Measurements from ENCODE around the gene TPM4.
"Not testable (repeated sequence)": the region's sequence is repeated elsewhere in the genome, so short reads cannot be mapped to it uniquely, and the experiment has no call there.

TPM4 gene

DNA sequence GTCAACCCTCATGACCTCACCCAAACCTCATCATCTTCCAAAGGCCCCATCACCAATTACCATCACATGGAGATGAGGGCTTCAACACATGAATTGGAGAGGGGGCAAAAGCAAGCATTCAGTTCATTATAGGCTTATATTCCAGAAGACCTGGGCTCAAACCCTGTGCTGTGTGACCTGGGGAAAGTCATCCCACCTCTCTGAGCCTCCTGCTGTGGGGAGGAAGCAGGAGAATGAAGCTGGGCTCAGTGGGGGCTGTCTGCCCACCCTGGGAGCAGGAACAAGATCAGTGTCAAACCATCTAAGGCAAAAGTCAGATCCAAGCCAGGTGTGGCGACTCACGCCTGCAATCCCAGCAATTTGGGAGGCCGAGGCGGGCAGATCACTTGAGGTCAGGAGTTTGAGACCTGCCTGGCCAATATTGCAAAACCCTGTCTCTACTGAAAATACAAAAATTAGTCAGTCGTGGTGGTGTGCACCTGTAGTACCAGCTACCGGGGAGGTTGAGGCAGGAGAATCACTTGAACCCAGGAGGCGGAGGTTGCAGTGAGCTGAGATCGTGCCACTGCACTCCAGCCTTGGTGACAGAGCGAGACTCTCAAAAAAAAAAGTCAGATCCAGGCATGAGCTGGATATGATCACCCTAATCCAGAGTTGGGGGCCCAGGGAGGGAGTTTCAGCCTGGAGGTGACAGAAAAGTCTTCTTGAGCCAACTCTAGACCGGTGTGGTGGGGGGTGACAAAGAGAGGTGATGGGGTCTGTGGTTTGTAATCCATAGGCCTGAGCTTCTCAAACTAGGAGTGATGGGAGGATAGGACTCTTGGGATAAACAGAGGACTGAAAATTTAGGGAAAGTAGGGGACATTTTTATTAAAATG is 1.6 kb upstream of the TPM4 start:
- peak; percentile 59 for DNase-seq

DNA sequence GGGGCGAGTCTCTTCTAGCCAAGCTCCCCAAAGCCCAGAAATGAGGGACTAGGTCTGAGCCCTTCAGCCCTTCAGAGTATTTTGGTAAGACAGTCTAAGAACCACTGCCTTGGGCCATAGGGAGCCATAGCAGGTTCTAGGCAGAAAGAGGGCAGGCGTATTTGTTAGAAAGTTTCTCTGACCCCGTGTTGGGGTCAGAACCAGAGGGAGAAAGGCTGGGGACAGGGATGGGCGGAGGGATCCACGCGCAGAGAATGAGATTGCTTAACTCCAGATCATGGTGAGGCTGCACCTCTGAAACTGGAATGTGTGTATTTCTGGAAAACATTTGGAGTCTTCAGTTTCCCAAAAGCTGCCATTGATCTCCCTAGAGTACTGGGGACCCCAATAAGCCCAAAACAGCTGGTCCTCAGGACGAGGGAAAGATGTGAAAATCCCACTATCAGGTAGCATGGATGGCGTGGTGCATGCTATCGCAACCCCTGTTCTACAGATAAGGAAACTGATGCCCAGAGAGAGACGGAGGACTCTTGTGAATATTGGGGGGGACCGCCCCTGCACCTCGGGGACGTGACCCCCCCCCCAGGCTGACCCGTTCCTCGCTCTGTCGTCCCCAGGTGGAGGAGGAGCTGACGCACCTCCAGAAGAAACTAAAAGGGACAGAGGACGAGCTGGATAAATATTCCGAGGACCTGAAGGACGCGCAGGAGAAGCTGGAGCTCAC is 703 bp upstream of the TPM4 start:
- peak; percentile 58 for DNase-seq

DNA sequence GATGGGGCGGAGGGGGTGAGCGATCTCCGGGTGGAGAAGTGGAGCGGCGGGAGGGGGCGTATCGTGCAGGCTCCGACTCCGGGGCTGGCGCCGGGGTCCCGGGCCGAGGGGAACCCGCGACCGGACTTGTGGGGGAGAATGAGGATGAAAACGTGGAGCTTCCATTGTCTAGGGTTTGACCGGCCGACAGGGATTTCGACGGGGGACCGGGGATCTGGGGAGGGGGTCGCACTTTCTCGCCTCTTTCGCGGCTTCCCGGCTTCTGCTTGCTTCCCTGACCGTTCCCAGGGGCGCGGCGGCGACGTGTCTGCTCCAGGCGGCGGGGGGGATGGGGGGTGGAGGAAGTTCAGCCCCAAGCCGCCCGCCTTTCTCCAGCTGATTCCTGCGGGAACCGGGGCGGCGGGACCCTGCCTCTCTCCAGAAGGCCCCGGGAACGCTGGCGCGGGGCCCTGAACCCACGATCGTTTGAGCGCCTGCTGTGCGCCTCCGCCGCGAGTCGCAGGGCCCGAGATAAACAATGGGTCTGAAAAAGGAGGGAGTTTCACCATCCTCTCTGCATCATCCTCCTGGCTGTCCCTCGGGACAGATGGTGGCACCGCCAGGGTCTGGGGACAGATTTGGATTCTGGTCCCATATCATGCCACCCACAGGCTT is 790 bp downstream of the TPM4 start:
- DNase-seq: peak; percentile 74

DNA sequence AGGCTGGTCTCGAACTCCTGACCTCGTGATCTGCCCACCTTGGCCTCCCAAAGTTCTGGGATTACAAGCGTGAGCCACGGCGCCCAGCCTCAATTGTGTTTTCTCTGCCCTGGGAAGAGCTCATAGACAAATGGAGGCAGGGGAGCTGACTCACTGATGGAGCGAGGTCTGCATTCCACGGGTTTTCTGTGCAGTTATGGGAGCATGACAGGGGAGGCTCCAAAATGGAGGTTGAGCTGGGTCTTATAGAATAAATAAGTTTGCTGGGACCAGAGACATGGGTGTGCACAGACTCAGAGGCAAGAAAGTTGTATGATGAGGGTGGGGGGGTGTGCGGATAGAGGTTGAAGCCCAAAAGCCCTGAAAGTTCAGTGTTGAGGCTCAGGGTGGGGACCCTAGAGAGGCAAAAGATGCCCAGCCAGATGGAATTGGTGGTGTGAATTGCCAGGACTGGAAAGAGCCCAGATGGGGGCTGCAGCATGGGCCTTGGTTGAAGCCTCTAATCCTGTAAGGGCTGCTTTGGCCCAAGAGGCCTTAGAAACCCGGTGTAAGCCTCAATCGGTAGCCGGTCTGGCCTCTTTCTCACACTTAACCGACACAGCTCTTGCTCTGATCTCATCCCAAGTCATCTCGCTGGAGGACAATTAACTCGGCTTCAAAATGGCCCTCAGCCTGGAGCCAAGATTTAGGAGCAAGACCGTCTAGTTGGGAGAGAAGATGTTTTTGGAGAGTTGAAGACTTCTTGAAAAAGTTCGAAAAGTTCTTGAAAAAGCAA is 1.9 kb downstream of the TPM4 start:
- peak; percentile 75 for DNase-seq

DNA sequence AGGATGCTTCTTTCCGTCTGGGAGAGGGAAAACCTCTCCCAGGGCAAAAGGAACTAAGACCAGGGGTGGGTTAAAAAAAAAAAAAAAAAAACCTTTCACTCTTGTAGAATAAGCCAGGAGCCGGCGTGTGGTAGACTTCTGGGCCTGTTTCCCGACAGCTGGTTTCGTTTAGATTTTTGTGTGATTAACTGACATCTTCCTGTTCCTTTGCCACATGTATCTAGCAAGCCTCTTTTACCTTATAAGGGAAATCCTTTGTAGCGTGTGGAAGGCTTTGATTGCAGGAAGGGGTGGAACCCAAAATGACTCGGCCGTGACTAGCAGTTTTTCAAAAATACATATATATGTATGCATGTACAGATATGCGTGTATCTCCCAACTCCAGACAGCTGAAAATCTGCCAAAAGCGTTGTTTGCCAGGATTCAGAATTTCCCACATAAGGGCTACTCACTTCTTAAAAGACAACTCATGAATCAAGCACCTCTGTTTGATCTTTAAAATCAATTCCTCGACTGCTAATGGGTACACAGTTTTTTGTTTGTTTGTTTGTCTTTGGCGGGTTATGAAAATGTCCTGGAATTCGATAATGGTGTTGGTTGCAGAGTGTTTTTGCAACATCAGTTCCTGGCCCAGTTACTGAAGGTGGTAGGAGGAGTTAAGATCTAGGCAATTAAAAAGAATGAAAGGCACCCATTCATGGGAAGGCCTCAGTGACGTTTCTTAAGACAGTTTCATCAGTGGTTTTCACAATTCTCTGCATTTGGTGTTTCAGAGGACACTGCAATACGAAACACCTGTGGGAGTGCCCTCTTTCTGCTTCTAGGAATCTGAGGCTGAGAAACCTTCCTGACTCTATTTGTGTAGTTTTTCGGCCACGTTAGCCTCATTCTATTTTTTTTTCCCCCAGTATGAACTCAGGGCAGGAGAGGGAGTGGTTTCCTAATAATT is 2.7 kb downstream of the TPM4 start:
- DNase-seq: peak; percentile 88

DNA sequence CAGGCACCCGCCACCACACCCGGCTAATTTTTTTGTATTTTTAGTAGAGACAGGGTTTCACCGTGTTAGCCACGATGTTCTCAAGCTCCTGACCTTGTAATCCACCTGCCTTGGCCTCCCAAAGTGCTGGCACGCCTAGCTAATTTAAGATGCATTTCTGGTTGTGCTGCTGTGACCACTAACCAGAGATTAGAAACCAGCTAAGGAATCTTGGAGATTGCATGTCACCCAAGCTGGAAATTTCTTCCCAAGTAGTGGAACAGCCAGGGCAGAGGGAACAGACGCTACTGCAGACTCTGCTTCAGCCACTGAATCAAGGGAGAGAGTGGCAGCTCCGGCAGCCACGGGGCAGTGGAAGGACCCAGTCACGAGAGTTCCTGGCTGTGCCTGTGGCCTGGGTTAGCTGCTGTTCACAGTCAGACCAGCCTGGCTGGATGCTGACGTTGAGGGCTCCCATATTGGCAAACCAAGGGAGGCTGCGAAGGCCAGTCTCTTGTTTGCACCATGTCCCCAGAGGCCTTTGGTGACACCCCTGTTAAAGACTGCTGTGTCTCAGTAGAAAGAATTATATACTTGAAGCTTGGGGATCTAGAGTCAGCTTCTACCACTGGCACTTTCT is 7.9 kb downstream of the TPM4 start:
- DNase-seq: no peak

DNA sequence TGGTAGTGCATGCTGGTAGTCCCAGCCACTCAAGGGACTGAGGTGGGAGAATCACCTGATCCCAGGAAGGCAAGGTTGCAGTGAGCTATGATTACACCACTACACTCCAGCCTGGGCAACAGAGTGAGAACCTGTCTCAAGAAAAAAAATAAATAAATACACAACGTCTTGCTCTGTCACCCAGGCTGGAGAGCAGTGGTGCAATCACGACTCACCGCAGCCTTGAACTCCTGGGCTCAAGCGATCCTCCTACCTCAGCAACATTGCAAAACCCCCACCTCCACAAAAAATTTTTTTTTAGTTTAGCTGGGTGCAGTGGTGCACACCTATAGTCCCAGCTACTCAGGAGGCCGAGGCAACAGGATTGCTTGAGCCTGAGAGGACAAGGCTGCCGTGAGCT is 8.8 kb downstream of the TPM4 start:
- no peak for DNase-seq

DNA sequence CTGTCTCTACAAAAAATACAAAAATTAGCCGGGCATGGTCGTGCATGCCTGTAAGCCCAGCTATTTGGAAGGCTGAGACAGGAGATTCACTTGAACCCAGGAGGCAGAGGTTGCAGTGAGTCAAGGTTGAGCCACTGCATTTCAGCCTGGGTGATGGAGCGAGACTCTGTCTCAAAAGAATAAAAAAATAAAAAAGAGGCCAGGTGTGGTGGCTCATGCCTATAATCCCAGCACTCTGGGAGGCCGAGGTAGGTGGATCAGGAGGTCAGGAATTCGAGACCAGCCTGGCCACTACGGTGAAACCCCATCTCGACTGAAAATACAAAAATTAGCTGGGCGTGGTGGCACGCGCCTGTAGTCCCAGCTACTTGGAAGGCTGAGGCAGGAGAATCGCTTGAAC is 11.1 kb downstream of the TPM4 start:
- not testable (repeated sequence) for DNase-seq

DNA sequence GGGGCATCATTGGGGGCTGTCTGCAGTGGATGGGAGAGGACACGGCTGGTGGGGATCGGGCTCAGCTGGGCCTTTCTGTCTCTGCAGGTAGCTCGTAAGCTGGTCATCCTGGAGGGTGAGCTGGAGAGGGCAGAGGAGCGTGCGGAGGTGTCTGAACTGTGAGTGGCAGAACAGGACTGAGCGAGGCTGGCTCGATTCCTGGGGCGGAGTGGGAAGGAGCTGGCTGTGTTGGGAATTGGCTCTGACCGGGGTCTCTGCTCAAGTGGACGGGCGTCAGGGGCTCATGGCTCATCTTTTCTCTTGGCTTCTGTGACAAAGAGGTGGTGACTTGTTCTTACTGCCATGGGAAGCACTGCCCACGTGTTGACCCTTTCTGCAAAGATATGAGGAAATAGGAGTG is 11.6 kb downstream of the TPM4 start:
- no peak for DNase-seq

DNA sequence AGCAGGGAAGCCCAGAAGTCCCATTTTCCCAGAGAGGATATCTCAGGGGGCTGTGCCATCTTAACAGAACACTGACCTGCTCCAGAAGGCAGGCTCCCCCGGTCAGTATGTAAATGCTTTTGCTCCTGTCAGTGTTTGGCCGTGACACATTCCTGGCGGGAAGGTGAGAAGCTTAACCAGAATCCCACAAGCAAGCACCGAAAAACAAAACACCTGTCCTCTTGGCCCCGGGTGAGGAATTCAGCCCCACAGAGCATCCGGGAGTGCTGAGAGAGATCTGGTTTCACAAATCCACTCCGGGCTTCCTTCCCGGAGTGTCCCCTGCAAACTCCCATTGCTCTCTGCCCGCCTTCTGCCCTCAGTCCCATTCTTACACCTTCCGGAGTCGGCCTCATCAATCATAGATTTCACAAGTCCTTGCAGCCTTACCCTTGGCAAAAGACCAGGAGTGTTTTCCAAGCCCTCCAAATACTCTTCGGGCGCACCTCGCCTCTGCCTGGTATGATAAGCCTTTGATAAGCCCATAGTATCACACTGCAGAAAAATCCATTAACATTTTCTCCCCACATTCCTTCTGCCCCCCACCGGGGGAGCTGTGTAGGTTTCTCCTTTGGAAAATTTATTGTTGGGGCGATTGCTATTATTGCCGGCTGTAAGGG is 12.2 kb downstream of the TPM4 start:
- DNase-seq: no peak

DNA sequence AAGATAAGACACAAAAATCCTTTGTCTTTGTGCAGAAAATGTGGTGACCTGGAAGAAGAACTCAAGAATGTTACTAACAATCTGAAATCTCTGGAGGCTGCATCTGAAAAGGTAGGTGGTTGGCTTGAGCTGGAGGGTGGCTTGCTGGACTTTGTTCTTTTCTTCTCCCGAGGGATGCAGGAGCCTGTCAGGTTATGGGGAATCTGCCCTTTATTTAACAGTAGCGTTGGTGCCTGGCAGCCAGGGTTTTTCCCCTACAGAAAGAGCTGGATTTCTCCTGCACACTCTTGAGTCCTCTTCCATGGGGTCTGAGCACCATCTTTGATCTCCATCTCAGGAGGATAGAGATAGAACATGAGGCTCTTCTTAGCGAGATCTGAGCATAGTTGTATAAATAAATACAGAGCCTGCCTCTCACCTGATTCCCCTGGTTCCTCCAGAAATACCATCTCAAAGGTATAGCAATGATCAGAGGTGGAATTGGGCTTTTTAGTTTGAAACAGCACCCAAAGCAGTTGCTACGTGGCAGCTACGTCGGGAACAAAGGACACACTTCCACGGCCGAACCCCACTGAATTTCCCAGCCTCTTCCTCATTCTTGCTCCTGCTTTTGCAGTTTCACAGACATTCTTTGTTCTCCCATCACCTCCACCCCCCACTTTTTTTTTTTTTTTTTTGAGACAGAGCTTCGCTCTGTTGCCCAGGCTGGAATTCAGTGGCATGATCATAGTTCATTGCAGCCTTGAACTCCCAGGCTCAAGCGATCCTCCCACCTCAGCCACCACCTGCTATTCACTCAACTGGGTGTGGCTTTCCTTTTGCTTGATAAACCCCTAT is 12.9 kb downstream of the TPM4 start:
- no peak for DNase-seq

DNA sequence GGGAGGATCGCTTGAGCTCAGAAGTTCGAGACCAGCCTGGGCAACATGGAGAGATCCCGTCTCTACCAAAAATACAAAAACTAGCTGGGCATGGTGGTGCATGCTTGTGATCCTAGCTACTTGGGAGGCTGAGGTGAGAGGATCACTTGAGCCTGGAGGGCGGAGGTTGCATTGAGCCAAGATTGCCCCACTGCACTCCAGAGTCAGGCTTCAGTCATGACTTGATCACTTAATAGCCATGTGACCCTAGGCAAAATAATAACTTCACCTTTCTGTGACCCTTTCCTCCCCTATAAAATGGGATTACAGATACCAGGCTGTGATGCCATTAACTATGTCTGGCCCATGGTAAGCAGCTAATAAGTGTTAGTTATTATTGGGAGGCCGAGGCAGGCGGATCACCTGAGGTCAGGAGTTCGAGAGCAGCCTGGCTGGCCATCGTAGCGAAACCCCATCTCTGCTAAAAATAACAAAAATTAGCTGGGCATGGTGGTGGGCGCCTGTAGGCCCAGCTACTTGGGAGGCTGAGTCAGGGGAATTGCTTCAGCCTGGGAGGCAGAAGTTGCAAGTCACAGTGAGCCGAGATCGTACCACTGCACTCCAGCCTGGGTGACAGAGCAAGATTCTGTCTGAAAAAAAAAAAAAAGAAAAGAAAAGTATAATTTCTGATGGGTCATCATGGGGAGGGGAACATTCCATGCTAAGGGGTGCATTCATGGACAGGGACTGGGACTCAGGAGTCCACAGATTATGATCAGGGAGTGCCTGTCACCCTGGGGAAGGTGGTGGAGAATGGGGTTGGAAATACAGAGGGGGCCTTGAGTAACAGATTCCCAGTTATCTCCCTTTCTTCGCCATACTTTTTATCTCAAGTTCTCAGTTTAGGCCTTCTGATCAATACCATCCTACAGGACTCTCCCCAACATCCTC is 15.5 kb downstream of the TPM4 start:
- no peak for DNase-seq

DNA sequence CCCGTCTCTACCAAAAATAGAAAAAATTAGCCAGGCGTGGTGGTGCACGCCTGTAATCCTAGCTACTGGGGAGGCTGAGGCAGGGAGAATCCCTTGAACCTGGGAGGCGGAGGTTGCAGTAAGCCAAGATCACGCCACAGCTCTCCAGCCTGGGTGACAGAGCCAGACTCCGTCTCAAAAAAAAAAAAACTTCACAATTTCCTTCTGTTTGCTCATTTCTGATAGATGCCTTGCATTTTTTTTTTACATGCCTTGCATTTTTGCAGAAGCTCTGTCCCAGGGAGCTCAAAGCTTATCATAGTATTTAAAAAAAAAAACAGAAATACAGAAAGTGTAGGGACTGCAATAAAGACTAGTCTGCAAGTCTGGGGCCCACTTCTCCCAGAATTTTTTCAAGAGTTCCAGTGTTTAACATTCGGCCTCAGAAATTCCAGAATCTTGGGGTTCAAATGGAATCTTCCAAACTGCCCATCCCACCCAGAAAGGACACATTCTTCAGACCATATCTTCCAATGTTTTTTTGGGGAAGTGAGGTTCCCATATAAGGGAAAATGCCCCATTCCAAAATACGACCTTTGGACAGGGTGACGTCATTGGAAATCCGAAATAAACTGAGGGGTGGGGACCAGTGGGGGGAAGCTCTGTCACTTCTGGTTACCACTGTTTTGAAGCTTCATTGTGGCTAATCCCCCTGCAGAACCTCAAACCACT is 18.2 kb downstream of the TPM4 start:
- DNase-seq: no peak

DNA sequence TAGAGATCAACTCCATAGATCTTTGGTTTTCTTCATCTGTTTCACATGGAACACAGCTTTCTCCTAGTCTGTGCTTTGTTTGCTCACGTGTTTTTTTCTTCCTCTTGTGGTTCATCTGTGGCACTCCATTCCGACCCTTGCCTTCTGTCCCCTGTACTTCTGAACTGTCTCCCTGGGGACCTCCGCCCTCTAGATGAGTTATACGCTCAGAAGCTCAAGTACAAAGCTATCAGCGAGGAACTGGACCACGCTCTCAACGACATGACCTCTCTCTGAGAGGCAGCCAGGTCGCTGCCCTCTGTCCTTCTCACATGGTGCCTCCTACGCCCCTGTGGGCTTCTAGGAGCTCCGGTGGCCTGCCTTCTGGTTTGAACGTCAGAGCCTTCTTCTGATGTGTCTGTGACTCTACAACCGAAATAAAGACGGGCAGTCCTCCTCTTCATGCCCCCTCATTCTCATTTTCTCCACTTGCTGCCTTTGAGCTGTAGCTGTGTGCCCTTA is 18.8 kb downstream of the TPM4 start:
- DNase-seq: no peak

DNA sequence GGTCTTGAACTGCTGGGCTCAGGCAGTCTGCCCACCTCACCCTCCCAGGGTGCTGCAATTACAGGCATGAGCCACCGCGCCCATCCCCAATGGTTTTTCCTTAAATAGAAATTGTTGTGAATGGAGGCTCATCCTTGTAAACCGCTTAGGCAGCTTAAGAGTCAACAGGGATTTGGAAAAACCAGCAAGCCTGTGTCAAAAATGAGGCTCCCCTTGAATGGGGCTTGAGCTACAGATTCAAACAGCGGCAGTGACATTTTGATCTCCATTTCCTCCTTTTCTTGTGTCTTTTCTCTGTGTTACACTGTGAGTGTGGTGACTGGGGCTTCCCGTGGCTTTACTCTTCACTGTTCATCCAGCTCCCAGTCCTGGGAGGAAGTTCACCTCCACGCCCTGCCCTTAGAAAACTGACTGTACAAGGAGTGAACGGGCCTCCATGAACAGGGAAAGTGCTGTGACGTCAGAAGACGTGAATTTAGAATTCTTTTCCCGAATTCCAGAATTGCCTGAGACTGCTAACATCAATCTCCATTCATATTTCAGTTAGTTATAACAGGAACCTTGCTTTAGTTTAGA is 20.1 kb downstream of the TPM4 start:
- no peak for DNase-seq

DNA sequence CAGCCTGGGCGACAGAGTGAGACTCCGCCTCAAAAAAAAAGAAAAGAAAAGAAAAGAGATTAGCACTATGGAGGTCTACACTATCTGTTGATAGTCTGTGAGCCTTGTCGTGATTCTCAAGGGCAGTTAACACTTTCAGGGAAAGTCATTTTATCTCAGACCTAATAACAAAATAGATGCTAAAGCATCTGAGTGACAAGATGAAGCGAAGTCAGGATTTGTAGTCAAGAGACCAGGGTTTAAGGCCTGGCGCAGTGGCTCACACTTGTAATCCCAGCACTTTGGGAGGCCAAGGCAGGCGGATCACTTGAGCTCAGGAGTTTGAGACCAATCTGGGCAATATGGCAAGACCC is 22.1 kb downstream of the TPM4 start:
- no peak for DNase-seq

DNA sequence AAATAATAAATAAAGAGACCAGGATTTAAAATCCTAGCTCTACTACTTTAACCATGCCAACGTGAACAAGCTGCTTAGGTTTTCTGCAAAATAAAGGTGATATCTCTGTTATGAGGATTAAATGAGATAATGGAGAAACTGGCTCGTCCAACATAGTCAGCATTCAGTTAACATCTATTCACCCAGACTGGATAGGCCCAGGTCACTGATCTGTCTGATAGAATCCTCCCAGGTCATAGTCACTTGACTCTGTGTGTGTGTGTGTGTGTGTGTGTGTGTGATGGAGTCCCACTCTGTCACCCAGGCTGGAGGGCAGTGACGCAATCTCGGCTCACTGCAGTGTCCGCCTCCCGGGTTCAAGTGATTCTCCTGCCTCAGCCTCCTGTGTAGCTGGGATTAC is 22.5 kb downstream of the TPM4 start:
- no peak for DNase-seq
